ENCODE results near the gene C17orf75.

- TF ChIP-seq REST (IDR thresholded peaks at IDR 0.05; ENCODE audit: insufficient replicate concordance, low read depth) (no peak), CTCF (IDR thresholded peaks at IDR 0.05; ENCODE audit: insufficient read depth, low read length) (no peak), POLR2AphosphoS5 (IDR thresholded peaks at IDR 0.05; ENCODE audit: low read depth) (no peak)
Measured at GRCh38 chr17:32283745-32284201, 58.2 kb downstream of the C17orf75 start.

Data from HL-60 (cell line).